SH-SY5Y (cell line): Measurements from ENCODE around the gene UBL7.

Source experiments
- GATA2 ChIP-seq: IDR thresholded peaks from 2 replicates; pipeline ENCODE4 v1.6.1; 2011; ENCODE audit warnings: mild to moderate bottlenecking, low read depth, low read length
- GATA3 ChIP-seq: IDR thresholded peaks from 2 replicates; pipeline ENCODE4 v1.6.1; 2011; ENCODE audit warnings: low read depth, mild to moderate bottlenecking, low read length, moderate library complexity

Gene UBL7

DNA sequence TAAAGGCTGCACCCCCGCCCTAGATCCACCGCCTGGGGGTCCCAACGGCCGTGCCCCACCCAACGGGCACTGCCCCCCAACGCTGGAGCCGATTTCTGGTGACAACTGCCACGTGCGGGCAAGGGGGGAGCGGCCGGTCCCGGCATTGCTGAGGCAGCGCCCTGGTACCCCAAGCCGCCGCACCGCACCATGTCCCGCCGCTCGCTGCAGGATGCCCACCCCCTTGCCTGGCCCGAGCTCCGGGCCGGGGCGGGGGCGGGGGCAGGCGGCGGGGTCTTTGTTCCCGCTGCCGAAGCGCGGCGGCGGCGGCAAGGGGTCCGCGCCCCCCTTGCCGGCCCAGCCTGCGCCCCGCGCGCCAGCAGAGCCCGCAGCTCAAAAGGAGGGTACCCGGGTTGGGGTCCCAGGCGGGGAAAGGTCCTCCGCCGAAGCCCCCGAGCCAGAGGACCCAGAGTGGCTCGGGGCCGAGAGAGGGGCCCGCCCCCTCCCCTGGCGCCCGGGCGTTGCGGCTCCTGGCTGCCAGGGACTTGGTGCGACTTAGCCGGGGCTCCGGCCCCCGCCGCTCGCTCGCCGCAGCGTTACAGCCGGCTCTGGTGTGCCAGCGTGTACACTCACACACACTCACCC, 27.9 kb downstream of the UBL7 start:
- TF ChIP-seq GATA3 (no peak), GATA2 (no peak)

DNA sequence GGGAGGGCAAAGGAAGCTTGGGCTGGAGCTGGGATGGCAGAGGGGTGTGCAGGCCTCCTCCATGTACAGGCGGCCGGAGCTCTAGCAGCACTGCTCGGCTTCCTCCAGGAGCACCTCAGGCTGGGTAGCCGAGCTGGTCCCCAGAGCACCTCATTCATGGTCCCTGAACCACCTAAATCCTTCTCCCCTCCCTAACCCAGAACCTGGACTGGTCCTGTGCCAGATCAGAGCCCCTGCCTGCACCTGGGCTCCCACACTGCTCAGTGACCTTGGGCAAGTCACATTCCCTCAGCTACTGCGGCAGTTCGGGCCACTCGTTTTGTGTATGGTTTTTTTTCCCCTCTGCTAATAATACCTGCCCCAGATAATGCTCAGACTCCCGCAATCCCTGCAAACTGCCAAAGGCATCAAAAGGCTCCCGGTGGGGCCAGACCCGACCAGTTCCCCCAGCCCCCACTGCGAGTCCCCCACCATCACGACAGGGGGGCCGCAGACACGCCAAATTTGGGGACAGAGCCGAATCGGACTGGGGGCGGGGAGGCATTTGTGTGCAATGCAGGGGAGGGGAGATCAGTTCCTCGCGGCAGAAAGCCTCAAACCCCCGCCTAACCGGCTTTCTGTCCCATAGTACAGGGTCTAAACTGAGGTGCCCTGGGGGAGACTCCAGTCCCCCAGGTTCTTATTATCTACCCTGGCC, 28.5 kb downstream of the UBL7 start:
- TF ChIP-seq GATA2 (no peak), GATA3 (no peak)

DNA sequence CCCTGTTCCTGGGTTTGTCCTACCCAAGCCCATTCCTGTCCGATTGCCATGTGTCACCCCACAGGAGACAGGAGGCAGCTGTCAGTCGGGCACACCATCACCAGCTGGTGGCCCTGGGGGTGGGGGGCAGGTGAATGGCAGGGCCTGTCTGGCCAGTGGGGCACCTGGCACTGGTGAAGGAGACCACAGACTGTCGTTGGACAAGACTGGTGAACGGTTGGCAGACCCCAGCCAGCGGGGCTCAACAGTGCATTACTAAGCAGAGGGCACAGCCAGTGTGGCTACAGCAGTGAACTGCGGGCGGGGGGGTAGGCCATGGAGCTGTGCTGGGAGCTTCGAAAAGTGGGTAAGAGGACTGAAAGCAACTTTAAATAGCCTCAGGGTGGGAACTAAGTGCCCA, 29.3 kb downstream of the UBL7 start:
- no peak for TF ChIP-seq GATA2
- TF ChIP-seq GATA3 = no peak

DNA sequence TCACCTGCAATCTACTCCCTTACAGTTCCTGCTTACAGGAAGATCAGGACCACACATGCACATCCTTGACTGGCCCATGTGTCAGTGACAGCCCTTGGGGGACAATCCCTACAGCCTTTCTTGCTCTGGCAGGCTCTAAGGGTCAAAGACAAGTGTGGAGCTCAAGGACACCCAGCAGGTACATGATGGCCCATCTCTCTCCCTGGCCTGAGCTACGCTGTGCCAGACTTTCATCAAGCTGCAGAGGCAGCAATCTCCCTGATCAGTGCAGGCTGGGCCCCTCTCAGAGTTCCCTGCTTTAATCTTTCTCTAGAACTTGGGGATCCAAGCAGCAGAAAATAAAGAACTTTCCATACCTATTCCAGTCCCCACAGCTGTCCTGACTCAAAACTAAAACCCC, 29.8 kb downstream of the UBL7 start:
- TF ChIP-seq GATA3 (no peak), GATA2 (no peak)

DNA sequence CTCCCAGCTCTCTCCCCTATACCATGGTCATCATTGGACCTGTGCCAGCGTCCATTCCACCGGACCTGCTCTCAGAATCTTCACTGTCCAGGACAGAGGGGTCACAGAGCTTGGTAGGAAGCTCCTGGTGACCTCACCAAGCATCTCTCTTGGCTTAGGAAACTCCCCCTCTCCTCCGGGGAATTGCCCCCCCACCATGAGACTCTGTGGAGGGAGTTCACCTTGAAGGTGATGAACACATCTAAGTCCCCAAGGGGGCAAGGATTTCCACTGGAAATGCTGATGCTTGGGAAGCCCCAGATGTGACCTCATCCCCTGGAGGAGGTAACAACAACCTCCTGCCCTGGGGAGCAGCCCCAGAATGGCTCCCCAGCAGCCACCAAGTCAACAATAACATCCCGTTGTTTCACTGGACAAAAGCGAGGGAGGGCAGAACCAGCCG, 30.4 kb downstream of the UBL7 start:
- TF ChIP-seq GATA3 (no peak), GATA2 (no peak)

DNA sequence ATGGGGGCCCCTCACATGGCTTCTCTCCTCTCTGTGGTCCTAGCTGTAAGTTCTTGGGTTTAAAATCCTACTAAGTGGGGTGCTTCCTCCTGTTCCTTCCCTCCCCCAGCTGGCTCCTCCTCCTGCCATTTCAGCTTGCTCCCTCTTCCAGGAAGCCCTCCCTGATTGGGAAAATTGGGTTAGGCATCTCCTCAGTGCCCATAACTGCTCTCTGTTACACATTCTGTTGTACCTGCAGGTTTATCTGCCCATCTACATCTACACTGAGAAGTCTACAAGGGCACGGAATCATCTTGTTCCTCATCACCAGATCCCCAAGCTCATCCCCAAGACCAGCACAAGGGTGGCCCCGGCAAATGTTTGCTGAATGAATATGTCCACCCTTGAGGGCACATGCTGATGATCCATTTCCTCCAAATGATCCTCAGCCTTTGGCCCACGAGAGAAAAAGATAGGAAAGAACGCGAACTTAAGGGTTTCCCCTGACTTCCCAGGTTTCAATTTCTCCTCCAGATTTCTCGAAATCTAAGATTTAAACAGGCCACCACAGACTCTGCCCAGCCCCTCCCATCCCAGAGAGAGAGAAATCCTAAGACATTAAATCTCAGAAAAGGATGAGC, 31.1 kb downstream of the UBL7 start:
- TF ChIP-seq GATA3 (no peak), GATA2 (no peak)

DNA sequence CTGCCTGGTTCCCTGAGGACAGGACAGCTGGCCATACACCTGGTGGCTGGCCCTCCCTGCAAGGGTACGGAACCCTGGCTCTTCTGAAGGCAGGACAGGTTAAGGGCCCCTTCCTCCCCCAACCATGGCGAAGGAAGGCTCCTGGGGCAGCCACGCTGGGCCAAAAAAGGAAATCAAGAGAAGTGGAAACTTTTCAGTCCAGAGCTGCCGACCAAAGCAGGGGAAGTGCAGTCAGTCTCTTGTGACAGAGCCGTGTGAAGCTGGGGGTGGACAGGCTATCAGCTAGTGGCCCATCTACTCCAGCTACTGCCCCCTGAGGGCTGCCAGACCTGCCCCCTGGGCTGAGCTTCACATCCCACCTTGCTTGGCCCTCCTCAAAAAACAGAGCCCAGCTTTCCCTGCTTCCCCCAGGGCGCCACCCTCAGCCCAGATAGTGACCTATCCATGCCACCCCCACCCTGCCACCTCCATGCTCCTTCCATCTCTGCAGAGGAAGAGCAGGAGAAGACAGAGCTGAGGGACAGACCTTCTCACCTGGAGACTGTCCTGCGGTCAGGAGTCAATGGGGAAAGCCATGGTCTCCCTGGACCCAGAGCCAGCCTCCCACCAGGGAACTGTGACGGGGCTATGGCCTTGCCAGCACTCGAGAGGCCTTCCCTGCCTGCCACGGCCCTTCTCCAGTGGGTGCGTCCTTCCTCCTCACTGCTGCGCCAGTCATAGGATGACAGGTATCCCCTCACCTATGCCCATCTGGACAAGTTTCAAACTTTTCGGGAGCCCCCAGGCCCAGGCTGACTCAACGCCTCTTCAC, 31.8 kb downstream of the UBL7 start:
- TF ChIP-seq GATA3 = no peak
- no peak for TF ChIP-seq GATA2

DNA sequence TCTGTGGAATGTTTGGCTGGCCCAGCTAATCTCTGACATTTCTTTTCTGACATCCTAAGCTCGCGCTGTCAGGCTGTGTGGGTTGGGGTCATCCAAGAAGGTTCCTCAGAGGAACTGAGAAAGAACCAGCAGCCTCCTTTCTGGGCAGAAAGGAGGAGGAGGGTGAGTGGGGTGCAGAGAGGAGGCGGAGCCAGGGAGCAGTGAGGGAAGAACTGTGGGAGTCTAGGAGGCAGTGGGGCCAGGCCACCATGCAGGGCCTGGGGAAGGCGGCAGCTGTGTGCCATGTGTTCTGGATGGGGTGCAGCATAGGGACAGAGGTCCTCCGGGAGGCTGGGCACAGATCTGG, 32.5 kb downstream of the UBL7 start:
- TF ChIP-seq GATA3 = no peak
- TF ChIP-seq GATA2 = no peak

DNA sequence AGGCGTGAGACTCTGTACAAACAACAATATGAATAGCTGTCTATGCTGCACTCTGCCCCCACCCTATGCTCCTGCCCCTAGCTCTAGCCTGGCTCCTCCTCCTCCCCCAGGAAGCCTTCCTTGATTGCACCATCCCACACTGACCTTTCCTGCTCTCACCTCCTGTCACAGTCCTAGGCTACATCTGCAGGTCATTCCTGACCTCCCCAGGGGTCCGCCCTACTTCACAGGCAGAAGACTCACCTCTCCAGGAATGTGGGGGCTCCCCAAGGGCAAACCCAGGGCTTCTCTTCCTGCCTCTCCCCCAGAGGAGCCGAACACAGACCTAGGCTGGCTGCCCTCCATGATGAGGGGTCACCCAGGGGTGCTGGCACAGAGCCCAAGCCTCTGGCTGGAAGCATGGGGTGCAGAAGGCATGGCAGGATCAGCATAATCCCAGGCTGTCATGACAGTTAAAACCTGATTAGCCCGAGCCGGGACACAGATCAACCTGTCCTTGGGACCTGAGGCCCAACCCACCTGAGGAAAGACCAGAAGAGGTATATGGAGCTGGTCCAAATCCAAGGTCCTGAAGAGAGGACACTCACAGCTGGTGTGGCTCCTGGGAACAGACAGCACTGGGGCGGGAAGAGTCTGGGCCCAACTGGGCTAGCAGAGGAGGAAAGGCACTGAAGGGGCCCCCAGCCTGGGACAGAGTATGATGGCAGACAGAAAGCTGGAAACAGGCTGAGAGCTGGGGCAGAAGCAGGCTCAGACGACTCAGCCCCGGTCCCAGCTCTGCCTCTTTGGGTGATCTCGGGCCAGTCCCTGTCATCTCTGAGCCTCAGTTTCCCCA, 33.1 kb downstream of the UBL7 start:
- TF ChIP-seq GATA2 = no peak
- TF ChIP-seq GATA3 = no peak

DNA sequence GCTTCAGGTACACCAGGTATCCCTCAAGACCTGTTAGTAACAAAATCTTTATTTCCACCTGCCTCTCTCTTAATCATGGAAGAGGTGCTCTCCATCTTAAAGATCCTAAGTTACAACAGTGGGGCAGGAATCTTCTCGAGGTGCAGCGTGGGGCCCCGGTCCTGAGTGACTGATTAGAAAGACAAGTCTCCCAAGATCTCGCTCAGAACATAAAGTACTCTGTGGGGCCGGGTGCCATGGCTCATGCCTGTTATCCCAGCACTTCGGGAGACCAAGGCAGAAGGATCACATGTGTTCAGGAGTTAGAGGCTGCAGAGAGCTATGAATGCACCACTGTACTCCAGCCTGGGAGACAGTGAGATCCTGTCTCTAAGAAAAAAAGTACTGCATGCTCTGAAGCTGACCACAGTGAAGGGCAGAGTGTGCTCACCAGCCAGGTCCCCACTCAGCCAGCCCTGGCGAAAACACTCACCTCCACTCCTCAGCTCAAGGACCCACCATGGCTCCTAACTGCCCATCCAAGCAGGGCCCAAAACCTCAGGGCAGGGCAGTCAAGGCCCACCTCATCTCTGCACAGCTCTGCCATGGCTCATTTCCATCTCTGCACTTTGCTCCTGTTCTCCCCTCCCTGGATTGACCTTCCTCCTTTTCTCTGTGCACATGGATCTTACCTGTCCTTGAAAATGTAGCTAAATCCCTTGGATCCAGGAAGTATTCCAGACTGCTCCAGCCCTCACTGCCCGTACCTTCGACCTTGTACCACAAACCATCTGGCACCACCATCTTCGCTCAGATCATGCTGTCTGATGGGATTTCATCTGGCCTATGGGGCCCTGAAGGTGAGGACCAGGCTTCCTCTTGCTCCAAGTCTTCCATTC, 34.3 kb downstream of the UBL7 start:
- TF ChIP-seq GATA2 (no peak), GATA3 (no peak)

DNA sequence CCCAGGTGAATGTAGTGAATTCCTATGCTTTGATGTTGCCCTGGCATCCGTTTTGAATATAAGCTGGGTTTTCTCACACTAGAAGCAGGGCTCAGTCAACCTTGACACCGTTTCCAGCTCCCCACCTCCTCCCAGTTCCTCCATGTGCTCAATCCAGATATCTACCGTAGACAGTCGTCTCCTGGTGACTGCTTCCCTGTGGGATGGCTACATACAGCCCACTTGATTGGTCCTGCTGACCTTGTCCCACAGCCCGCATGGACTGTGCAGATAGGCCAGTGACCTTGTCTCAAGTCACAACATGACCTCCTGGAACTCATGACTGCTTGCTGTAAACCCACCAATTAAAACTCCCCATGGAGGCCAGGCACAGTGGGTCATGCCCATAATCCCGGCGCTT, 35.3 kb downstream of the UBL7 start:
- no peak for TF ChIP-seq GATA3
- no peak for TF ChIP-seq GATA2

DNA sequence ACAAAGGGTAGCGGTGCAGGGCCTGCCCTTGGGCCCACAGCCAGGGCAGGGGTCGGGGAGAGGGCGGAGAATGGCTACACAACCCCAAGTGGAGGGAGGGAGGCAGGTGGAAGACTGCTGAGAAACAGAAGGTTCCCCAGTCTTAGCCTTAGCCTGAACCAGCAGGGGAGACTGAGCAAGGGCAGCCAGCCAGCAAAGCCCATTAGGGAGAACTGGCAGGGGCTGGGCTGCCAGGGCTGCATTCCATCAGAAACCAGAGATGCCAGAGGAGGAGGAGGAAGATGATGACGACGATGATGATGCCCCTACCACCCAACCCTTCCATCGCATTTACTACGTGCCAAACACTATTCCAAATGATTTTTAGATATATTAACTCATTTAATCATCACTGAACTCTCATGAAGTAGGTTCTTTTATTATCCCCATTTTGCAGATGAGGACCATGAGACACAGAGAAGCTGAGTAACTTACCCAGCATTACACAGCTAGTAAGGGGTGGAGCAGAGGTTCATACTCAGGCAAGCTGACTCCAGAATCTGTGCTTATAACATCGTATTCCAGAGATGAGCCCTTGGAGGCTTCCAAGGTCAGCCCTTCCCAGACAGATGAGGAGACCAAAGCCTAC, 35.9 kb downstream of the UBL7 start:
- TF ChIP-seq GATA2 (no peak), GATA3 (no peak)
